K562 (cell line): ENCODE results near the gene KRTCAP2. TPM values are rescaled to one million over a fixed set of nuclear protein-coding genes. Genes with fewer than 3 reads are reported as not detected.

ENCODE experiments used
- DPF2 ChIP-seq: fragments of 450-650 bp; IDR thresholded peaks from 2 replicates; pipeline ENCODE4 v1.6.1; 2016
- HMG20B ChIP-seq: fragments of 250-450 bp; sonication (Bioruptor Pico); IDR thresholded peaks from 2 replicates; pipeline ENCODE4 v1.5.0; 2021; ENCODE audit warnings: mild to moderate bottlenecking
- KAT7 ChIP-seq: sonication (generic); formaldehyde crosslinking; IDR thresholded peaks from 2 replicates; pipeline ENCODE4 v1.8.0; 2022; ENCODE audit warnings: missing genetic modification reagents, mild to moderate bottlenecking, borderline replicate concordance
- KAT8 ChIP-seq: fragments of 450-650 bp; IDR thresholded peaks from 2 replicates; pipeline ENCODE4 v1.6.1; 2016; ENCODE audit warnings: low read depth, mild to moderate bottlenecking
- KHSRP ChIP-seq: fragments of 450-650 bp; IDR thresholded peaks from 2 replicates; pipeline ENCODE4 v1.6.1; 2017
- KLF16 ChIP-seq: IDR thresholded peaks from 2 replicates; pipeline ENCODE4 v1.6.1; 2016; ENCODE audit warnings: antibody characterized with exemption
- PHF20 ChIP-seq: fragments of 450-650 bp; IDR thresholded peaks from 2 replicates; pipeline ENCODE4 v1.6.1; 2018; ENCODE audit not compliant: partially characterized antibody
- PHF8 ChIP-seq: fragments of 200-600 bp; sonication (generic); IDR thresholded peaks from 2 replicates; pipeline ENCODE4 v1.6.1; 2012; ENCODE audit warnings: mixed run types, mild to moderate bottlenecking, inconsistent platforms, low read length, moderate library complexity, borderline replicate concordance
- RFX5 ChIP-seq: IDR thresholded peaks from 2 replicates; pipeline ENCODE4 v1.6.1; 2011; ENCODE audit warnings: low read depth, mild to moderate bottlenecking, improper control_type of control experiment, low read length
- SAFB2 ChIP-seq: fragments of 200-400 bp; formaldehyde crosslinking; IDR thresholded peaks from 2 replicates; pipeline ENCODE4 v1.6.1; 2018; ENCODE audit warnings: borderline replicate concordance, low read length, low read depth, moderate library complexity; ENCODE audit not compliant: severe bottlenecking
- SIN3A ChIP-seq, 2 experiments: fragments of 150-350 bp in 1 of 2; IDR thresholded peaks; 2 replicates each; pipeline ENCODE4 v1.6.1; 2011 to 2016; ENCODE audit warnings: borderline replicate concordance in 2 of 2, low read depth in 2 of 2, low read length in 2 of 2, mild to moderate bottlenecking in 2 of 2, moderate library complexity in 2 of 2; ENCODE audit not compliant: control insufficient read depth in 1 of 2
- SRF ChIP-seq, 2 experiments: fragments of 250-450, 450-650 bp in 1 of 2; sonication (Bioruptor Pico) in 1 of 2; sonication (generic) in 1 of 2; formaldehyde crosslinking; IDR thresholded peaks; 2 replicates each; pipeline versions ENCODE4 v1.5.0 to v1.5.1; 2020 to 2022; ENCODE audit warnings: mild to moderate bottlenecking in 1 of 2, missing genetic modification reagents in 1 of 2
- TCF7L2 ChIP-seq: fragments of 150-350 bp; IDR thresholded peaks from 2 replicates; pipeline ENCODE4 v1.6.1; 2016; ENCODE audit warnings: low read depth, mild to moderate bottlenecking, low read length, moderate library complexity
- ZNF354B ChIP-seq: fragments of 250-450 bp; sonication (Bioruptor Pico); IDR thresholded peaks from 2 replicates; pipeline ENCODE4 v1.4.0; 2020
- polyA plus RNA-seq, 8 experiments: library from polyadenylated mRNA; depleted of rRNA in 4 of 8; stranded (reverse) in 5 of 8; unstranded in 3 of 8; fragments of >200 nt; fragmentation: Nextera tagmentation in 2 of 8; fragmentation: Illumina TruSeq in 1 of 8; extraction: Ambion mirVana in 2 of 8; extraction: Trizol in 1 of 8; gene quantifications; 2 replicates each; pipeline versions ENCODE4 v1.2.1 to v1.2.3, GENCODE V29; 2011 to 2014; ENCODE audit warnings: inconsistent platforms in 1 of 8, missing spikeins in 1 of 8
- total RNA-seq, 7 experiments: library from RNA; depleted of rRNA in 6 of 7; stranded (reverse); fragments of >200 nt in 6 of 7; fragmentation: Illumina TruSeq in 2 of 7; extraction: Trizol in 2 of 7; gene quantifications; 2 replicates each; pipeline versions ENCODE4 v1.2.1 to v1.2.3, GENCODE V29; 2011 to 2021; ENCODE audit warnings: low replicate concordance in 1 of 7
- TF ChIP-seq, protein P1 (sequence below): sonication (generic); formaldehyde crosslinking; IDR thresholded peaks from 2 replicates; pipeline ENCODE4 v1.9.0; 2022; ENCODE audit warnings: mild to moderate bottlenecking, missing genetic modification reagents
- TF ChIP-seq, protein P2 (sequence below): fragments of 250-450 bp; sonication (Bioruptor Pico); IDR thresholded peaks from 2 replicates; pipeline ENCODE4 v1.6.1; 2021; ENCODE audit warnings: mild to moderate bottlenecking
- TF ChIP-seq, protein P3 (sequence below), 2 experiments: fragments of 450-650 bp in 1 of 2; sonication (generic) in 1 of 2; formaldehyde crosslinking in 1 of 2; IDR thresholded peaks; 2 replicates each; pipeline versions ENCODE4 v1.7.1 to v1.9.0; 2016 to 2022; ENCODE audit warnings: inconsistent platforms in 1 of 2, mild to moderate bottlenecking in 1 of 2, missing genetic modification reagents in 1 of 2
- TF ChIP-seq, protein P4 (sequence below): fragments of 450-650 bp; IDR thresholded peaks from 2 replicates; pipeline ENCODE4 v1.6.1; 2014; ENCODE audit warnings: low read depth, mild to moderate bottlenecking, moderate library complexity, borderline replicate concordance

The KRTCAP2 gene
- total and polyA plus RNA-seq, 9 of the 15 experiments (the other 6 are each of a cell fraction or from before 2014, with no cell fraction given) = 126 to 436 (median 244) TPM

DNA sequence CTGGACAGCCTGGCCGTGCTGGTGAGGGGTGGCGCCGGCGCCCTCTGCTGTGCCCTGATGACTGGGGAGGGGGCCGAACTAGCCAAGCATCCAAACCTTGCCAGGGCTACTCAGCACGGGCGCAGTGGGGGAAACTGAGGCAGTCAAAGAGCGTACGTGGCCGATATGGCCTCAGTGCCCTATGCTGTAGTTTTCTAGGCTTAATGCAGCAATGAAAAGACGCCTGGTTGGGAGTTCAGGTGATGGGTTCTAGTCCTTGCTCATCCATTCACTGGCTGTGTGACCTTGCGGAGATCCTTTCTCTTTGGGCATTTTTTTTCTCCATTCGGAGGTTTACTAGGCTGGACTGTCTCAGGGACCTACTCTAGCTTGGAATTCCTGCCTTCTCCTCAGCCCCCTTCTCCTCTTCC is 36.2 kb upstream of the KRTCAP2 start (continued):
- TF ChIP-seq, protein P1, sequence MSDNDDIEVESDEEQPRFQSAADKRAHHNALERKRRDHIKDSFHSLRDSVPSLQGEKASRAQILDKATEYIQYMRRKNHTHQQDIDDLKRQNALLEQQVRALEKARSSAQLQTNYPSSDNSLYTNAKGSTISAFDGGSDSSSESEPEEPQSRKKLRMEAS = no peak
- TF ChIP-seq TCF7L2 (no peak), SRF (CRISPR knock-in tag; IDR thresholded peaks at IDR 0.05) (0 out of 4 replicates have a peak, but pooled peaks of 1 of the 2 experiments have one; percentile 26), KAT7 (CRISPR knock-in tag) (peak; percentile 55; the same call in 1 of the 2 replicates), SIN3A (IDR thresholded peaks at IDR 0.05; ENCODE audit: borderline replicate concordance in 2 of 2, control insufficient read depth in 1 of 2, low read depth in 2 of 2, low read length in 2 of 2) (no peak), PHF8 (peak; percentile 79; the same call in 1 of the 2 replicates), DPF2 (no peak), HMG20B (no peak), KAT8 (0 out of 2 replicates have a peak, but pooled peaks have one; percentile 57), KHSRP (no peak), RFX5 (no peak), SAFB2 (no peak), PHF20 (peak; percentile 100), ZNF354B (no peak), KLF16 (no peak)
- TF ChIP-seq, protein P2, sequence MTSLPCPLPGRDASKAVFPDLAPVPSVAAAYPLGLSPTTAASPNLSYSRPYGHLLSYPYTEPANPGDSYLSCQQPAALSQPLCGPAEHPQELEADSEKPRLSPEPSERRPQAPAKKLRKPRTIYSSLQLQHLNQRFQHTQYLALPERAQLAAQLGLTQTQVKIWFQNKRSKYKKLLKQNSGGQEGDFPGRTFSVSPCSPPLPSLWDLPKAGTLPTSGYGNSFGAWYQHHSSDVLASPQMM = no peak
- TF ChIP-seq, protein P3, sequence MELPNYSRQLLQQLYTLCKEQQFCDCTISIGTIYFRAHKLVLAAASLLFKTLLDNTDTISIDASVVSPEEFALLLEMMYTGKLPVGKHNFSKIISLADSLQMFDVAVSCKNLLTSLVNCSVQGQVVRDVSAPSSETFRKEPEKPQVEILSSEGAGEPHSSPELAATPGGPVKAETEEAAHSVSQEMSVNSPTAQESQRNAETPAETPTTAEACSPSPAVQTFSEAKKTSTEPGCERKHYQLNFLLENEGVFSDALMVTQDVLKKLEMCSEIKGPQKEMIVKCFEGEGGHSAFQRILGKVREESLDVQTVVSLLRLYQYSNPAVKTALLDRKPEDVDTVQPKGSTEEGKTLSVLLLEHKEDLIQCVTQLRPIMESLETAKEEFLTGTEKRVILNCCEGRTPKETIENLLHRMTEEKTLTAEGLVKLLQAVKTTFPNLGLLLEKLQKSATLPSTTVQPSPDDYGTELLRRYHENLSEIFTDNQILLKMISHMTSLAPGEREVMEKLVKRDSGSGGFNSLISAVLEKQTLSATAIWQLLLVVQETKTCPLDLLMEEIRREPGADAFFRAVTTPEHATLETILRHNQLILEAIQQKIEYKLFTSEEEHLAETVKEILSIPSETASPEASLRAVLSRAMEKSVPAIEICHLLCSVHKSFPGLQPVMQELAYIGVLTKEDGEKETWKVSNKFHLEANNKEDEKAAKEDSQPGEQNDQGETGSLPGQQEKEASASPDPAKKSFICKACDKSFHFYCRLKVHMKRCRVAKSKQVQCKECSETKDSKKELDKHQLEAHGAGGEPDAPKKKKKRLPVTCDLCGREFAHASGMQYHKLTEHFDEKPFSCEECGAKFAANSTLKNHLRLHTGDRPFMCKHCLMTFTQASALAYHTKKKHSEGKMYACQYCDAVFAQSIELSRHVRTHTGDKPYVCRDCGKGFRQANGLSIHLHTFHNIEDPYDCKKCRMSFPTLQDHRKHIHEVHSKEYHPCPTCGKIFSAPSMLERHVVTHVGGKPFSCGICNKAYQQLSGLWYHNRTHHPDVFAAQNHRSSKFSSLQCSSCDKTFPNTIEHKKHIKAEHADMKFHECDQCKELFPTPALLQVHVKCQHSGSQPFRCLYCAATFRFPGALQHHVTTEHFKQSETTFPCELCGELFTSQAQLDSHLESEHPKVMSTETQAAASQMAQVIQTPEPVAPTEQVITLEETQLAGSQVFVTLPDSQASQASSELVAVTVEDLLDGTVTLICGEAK (IDR thresholded peaks at IDR 0.05) = peak; percentile 18; the same call in 1 of the 2 replicates
- TF ChIP-seq, protein P3 (CRISPR knock-in tag; IDR thresholded peaks at IDR 0.05) = no peak
- TF ChIP-seq, protein P4, sequence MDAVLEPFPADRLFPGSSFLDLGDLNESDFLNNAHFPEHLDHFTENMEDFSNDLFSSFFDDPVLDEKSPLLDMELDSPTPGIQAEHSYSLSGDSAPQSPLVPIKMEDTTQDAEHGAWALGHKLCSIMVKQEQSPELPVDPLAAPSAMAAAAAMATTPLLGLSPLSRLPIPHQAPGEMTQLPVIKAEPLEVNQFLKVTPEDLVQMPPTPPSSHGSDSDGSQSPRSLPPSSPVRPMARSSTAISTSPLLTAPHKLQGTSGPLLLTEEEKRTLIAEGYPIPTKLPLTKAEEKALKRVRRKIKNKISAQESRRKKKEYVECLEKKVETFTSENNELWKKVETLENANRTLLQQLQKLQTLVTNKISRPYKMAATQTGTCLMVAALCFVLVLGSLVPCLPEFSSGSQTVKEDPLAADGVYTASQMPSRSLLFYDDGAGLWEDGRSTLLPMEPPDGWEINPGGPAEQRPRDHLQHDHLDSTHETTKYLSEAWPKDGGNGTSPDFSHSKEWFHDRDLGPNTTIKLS = peak; percentile 68; the same call in 1 of the 2 replicates
